Lower leg skin (tissue), 3 donors: ENCODE measurements around the gene USP25.

ENCODE experiments used
- POLR2A ChIP-seq, 2 donors: fragments of 450-650 bp; IDR thresholded peaks; one replicate each; pipeline ENCODE4 v1.6.1; 2016 to 2017; ENCODE audit warnings: antibody characterized with exemption in 2 of 2, mild to moderate bottlenecking in 1 of 2, moderate library complexity in 1 of 2
- TF ChIP-seq, protein P1 (sequence below), 3 donors: fragments of 450-650 bp; IDR thresholded peaks; one replicate each; pipeline ENCODE4 v1.5.1; 2016; ENCODE audit warnings: antibody characterized with exemption in 3 of 3, mild to moderate bottlenecking in 3 of 3, moderate library complexity in 2 of 3

DNA sequence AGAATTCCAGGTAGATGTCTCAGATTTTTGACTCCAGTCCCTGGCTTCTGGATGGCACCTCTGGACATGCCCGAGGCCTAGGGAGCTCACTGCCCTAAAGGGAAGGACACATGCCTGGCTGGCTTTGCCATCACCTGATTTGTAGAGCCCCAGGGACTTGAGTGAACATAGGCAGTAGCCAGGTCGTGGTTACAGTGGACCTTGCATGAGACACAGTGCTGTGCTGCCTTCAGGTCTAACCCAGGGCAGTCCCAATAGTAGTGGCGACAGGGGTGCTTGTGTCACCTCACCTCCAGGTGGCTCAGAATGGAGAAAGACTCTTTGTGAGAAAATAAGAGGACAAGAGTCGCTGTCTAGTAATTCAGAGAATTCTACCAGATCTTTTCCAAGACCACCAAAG, 166.7 kb downstream of the USP25 start:
- TF ChIP-seq, protein P1, sequence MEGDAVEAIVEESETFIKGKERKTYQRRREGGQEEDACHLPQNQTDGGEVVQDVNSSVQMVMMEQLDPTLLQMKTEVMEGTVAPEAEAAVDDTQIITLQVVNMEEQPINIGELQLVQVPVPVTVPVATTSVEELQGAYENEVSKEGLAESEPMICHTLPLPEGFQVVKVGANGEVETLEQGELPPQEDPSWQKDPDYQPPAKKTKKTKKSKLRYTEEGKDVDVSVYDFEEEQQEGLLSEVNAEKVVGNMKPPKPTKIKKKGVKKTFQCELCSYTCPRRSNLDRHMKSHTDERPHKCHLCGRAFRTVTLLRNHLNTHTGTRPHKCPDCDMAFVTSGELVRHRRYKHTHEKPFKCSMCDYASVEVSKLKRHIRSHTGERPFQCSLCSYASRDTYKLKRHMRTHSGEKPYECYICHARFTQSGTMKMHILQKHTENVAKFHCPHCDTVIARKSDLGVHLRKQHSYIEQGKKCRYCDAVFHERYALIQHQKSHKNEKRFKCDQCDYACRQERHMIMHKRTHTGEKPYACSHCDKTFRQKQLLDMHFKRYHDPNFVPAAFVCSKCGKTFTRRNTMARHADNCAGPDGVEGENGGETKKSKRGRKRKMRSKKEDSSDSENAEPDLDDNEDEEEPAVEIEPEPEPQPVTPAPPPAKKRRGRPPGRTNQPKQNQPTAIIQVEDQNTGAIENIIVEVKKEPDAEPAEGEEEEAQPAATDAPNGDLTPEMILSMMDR (IDR thresholded peaks at IDR 0.05): no peak
- no peak for TF ChIP-seq POLR2A (IDR thresholded peaks at IDR 0.05)
